Fibroblast of skin of back (primary cell): ENCODE data around the gene AMDHD1.
A peak's percentile ranks its signal among the peaks of the same experiment; 100 is the strongest.

Experiments used
- DNase-seq: peaks from one replicate; pipeline ENCODE4 v3.0.0-alpha.2; 2013

AMDHD1 gene

GRCh38 chr12:95995238-95996031 lies 52.3 kb downstream of the AMDHD1 start:
- no peak for DNase-seq

GRCh38 chr12:95996034-95996658 lies 53.0 kb downstream of the AMDHD1 start, which contains the start of gene HAL:
TSS of gene HAL (minus strand) at chr12:95996344. CDS start at chr12:95995910, 434 bp downstream.
- no peak for DNase-seq

- DNase-seq, result no peak
Measured at GRCh38 chr12:95997276-95997675, 54.1 kb downstream of the AMDHD1 start.

- DNase-seq, result peak; percentile 4
Measured at GRCh38 chr12:95997911-95998510, 54.9 kb downstream of the AMDHD1 start.

- peak; percentile 58 for DNase-seq
Measured at GRCh38 chr12:95998611-95999286, 55.6 kb downstream of the AMDHD1 start.

GRCh38 chr12:95999484-95999883 lies 56.4 kb downstream of the AMDHD1 start:
- DNase-seq, result no peak

GRCh38 chr12:96000858-96001257 lies 57.7 kb downstream of the AMDHD1 start:
- DNase-seq, result no peak

- no peak for DNase-seq
Measured at GRCh38 chr12:96006727-96007126, 63.6 kb downstream of the AMDHD1 start.

- DNase-seq, result no peak
Measured at GRCh38 chr12:96007729-96008128, 64.6 kb downstream of the AMDHD1 start.

- DNase-seq, result no peak
Measured at GRCh38 chr12:96014943-96015599, 71.9 kb downstream of the AMDHD1 start.

GRCh38 chr12:96015672-96016071 lies 72.5 kb downstream of the AMDHD1 start:
- DNase-seq, result peak; percentile 29
